Central memory CD4-positive, alpha-beta T cell (primary cell): ENCODE results near the gene SIX3.

Source experiments
- DNase-seq: peaks from one replicate; pipeline ENCODE4 v3.0.0; 2022

SIX3 gene

DNA sequence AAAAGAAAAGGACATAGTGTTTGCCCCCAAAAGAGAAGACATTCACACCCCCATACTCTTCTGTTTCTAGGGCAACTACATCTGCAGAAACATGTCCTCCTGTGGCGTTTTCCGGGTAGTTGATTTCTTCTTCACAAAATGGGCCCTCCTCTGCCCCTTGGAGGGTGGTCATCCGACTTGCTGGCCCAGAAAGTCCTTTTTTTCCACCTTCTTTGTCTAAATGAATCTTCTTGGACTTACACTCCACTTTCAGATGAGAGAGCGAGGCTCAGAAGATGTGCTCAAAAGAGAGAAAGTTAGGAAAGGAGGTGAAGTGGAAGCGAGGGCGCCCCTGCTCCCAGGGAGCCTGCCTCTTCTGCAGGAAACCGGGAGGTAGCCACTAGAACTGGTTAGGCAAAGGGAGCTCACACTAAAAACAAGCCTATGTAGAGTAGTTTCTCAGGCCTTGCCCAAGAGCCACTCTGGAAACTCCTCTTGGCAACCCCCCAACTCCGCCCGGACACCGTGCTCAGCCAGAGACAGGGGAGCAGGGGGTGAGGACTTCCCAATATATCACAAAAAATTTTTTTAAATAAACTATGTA lies 10.2 kb upstream of the SIX3 start:
- DNase-seq = no peak

- DNase-seq = no peak
Measured at GRCh38 chr2:44932079-44932478, 9.4 kb upstream of the SIX3 start.

- no peak for DNase-seq
Measured at GRCh38 chr2:44932564-44933392, 8.7 kb upstream of the SIX3 start.

- no peak for DNase-seq
Measured at GRCh38 chr2:44933434-44933951, 8.0 kb upstream of the SIX3 start.

DNA sequence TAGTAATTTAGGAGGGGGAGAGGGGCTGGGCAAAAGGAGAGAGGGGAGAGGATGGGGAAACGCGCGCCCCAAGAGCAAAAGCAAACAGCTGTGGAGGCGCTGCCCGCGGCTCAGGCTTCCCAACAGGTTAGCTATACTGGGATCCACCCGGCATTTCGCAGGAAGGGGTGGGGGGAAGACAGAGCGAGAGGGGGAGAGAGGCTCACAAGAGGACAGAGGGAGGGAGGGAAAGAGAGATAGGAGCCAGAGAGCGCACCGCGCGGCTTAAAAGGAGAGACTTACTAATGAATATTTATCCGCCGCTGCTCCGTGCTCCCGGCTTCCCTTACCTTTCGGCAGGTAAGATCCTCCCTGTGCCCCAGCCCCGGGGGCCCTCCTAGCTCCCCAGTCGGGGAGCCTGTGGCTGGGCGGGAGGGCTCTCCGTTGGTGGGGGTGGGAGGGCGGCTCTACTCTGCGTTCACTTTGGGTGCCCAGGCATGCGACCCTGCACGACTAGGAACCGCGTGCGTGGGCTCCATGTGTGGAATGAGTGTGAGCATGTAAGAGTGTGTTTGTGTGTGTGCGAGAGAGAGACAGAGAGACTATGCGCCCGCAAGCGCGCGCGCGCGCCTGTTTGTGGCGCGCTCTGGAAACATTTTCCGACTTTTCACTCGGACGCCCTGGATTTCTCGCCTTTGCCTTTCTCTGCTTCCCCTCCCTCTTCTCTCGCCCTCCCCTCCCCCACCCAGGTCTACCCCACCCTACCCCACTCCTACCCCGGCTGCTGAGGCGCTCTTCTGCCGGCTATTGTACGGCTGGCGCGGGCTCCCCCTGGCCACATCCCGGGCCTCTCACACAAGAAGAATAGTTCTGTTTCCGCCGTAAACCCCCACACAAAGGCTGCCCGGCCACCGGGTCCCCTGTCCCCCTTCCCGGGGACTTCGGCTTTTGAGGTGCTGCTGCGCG lies 7.2 kb upstream of the SIX3 start:
- DNase-seq = no peak

- DNase-seq = no peak
Measured at GRCh38 chr2:44934983-44935728, 6.3 kb upstream of the SIX3 start.

DNA sequence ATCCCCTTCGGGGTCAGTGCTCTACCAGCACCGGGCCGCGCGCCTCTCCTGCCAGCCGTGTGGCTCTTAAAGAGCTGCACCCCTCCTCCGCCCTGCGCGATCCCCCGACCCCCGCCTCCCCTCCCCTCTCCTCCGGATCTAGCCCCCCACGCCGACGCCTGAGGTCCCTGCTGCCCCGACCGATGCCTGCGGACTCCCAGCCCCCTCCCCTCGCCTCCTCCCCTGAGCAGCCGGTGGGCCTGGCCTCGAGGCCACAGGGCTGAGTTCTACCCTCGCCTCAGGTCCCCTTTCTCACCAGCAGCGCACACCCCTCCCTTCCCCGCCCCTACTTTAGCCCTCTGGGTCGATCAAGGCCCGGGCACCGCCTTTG lies 5.8 kb upstream of the SIX3 start:
- no peak for DNase-seq

- no peak for DNase-seq
Measured at GRCh38 chr2:44936275-44936674, 5.2 kb upstream of the SIX3 start.

DNA sequence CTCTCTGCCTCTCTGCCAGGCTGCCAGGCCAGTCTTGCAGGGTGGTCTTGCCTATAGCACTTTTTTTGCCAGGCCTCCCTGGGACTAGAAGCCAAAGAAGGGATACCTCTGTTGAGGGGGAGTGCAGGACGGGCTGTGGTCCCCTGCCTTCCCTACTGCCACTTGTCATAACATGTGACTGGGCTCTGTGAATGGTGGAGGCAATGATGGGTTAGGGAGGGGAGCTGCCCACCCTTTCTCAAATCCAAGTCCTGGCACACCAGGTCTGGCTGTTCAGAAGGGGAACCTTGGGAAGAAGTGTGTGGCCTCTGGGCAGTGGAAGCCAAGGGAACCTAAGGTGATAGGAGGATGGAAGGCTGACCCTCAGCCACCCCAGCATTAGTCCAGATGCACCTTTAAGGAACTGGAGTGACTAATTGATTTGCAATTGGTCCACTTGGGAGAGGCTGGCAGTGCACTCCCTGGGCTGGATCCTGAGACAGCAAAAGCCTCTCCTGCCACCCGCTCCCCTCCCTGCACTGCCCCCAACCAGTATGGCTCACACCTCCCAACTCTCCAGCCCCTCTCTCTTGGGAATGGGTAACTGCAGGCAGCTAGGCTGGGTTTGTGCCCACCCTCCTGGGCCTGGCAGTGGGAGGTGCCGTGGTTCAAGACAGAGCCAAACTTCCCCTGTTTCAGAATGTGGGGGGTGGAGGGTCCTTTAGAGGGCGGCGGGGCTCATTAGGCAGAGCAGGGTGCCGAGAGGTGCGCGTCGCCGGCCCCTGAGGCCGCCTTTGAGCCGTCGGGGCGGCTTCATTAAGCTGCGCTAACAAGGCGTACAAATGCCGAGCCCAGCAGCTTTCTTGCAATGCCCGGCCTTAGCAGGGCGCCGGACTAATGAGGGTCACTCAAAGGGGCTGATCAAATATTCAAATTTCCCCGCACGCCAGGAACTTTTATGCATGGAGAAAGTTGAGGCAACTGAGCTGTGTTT lies 4.5 kb upstream of the SIX3 start:
- DNase-seq = no peak

GRCh38 chr2:44937688-44938240 lies 3.7 kb upstream of the SIX3 start:
- DNase-seq = no peak

DNA sequence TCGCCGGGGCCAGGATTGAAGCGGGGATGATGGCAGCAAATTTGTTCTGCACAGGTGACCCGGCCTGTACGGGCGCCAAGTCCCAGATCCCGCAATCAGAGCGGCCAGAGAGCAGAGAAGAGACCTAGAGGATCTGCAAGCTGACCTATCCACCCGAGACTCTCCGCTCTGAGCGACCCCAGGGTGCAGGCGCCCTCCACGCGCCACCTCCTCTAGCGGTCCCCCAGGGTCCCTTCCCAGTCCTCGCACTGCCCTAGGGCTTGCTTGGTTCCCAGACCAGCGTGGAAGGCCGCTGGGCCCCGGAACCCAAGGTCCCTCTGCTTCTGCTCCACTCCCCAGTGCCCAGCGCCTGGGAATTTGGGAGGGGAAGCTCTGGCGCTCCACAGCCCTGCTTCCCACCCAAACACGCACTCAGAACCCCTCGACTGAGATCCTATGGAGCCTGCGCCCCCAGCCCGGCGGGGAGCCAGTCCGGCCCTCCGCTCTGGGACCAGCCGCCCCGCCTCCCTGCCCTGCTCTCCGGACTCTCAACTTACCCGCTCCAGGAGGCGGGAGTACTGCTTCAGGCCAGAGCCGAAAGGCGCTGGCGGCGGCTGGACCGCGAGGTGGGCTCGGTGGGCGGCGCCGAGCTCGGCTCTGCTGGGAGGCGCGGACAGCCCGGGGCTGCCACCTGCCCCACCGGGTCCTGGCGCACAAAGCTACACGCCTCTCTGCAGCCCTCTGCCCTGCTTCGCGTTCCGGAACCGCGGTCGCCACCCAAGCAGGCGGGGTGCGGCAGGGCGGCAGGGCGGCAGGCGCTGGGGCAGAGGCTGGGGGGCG lies 3.0 kb upstream of the SIX3 start:
- DNase-seq = no peak

- DNase-seq = no peak
Measured at GRCh38 chr2:44939106-44940048, 2.1 kb upstream of the SIX3 start.

- no peak for DNase-seq
Measured at GRCh38 chr2:44940049-44940494, 1.4 kb upstream of the SIX3 start.

DNA sequence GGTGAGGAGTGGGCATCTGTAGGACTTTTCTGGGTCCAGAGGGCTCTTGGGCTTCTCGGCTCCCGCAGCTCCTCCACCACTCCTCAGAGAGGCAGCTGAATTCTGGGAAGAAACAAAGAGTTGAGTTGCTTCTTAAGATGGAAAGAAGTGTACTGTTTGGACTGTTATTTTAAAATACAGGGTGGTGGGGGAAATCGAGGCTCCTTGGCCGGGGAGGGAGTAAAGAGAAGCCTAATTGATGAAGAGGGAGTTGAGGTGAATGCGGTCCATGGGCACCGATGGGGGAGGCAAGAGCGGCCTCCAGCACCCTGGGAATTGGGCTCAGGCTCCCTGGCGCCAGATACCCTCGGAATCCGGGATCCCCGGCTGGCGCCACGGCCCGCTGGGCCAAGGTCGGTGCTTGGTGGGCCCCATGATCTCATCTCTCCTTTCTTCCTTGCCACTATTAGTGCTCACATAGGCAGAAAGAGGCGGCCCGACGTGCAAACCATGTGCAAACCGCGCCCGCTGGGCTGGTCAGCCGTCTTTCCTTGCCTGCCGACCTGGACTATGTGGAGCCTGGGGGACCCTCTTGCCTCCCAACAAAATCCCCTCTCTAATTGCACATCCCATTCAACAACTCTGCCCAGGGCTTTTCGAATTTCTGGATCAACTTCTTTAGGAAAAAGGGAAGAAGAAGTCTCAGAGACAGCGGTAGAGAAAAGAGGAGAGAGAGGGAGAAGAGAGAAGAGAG lies 604 bp upstream of the SIX3 start:
- no peak for DNase-seq

GRCh38 chr2:44942304-44943030 lies 965 bp downstream of the SIX3 start:
- DNase-seq = no peak

- no peak for DNase-seq
Measured at GRCh38 chr2:44943031-44943692, 1.7 kb downstream of the SIX3 start.

DNA sequence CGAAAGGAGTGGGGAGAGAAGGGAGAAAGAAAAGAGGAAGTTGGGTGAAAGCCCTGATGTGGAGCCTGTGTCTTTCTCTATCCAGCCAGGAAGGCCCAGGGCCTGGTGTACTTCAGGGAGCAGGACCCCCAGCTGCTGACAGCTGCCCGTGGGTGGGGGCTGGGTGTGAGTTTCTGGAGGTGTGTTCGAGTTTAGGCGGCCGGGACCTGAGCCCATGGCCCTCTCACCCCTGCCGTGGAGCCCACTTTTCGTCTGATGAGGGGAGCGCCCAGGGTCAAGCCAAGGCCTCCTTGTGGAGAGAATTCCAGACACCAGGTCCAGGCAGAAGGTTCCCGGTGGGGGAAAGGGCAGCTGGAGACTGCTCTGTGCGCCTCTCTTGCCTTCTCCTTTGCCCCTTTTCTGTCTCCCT lies 2.2 kb downstream of the SIX3 start:
- DNase-seq = no peak
